GM10266 (cell line): Measurements from ENCODE around the gene DUSP12.

ENCODE experiments used
- DNase-seq: peaks from one replicate; pipeline ENCODE4 v3.0.0; 2012; ENCODE audit errors: extremely low spot score
- CTCF ChIP-seq: IDR thresholded peaks from 2 replicates; pipeline ENCODE4 v1.5.1; 2012; ENCODE audit warnings: mild to moderate bottlenecking, low read depth; ENCODE audit not compliant: control insufficient read depth, insufficient read depth; ENCODE audit errors: missing control alignments

Gene DUSP12

GRCh38 chr1:161805399-161806197 lies 56.0 kb downstream of the DUSP12 start:
- DNase-seq: no peak
- TF ChIP-seq CTCF: no peak
